NCI-H2171 (cell line): Measurements from ENCODE around the gene AARS2.
"Not testable (repeated sequence)": the region's sequence is repeated elsewhere in the genome, so short reads cannot be mapped to it uniquely, and the experiment has no call there.

Source experiments
- DNase-seq: peaks from one replicate; lab custom pipeline; 2025; lab: John Stamatoyannopoulos, UW

Gene AARS2

DNA sequence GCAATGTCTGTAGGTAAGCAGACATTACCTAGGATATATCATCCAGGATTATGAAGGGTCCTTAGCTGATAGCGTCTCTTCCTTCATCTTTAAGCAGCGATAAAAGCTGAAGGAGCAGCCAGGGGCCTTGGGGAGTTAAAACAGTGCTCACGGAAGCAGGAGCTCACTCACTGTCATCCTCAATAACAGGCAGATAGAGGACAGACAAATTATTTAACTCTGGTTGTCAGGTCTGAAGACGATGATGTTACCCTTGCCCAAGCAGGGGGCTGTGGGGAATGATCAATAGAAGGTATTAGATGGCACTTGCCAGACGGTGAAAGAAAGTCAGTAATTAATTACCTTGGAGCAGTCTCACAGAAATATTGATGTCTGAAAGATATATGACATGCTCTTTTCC, 16.7 kb upstream of the AARS2 start:
- no peak for DNase-seq

DNA sequence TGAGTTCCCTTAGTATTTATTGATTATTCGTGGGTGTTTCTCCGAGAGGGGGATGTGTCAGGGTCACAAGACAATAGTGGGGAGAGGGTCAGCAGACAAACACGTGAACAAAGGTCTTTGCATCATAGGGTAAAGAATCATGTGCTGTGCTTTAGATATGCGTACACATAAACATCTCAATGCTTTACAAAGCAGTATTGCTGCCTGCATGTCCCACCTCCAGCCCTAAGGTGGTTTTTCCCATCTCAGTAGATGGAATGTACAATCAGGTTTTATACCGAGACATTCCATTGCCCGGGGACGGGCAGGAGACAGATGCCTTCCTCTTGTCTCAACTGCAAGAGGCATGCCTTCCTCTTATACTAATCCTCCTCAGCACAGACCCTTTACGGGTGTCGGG, 15.1 kb upstream of the AARS2 start:
- DNase-seq: not testable (repeated sequence)

DNA sequence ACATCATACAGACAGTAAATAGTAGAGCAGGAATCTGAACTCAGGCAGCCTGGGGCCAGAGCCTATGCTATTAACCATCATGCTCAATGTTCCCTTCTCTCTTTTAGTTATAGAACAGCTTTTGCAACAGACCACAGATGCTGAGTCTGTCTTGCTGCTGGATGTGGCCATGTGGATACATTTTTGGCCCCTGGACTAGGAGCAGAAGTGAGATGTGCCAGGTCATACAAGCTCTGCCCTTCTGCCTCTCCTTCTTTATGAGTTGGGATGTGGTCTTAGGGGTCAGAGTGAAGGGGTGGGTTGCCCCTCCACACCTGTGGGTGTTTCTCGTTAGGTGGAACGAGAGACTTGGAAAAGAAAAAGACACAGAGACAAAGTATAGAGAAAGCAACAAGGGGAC, 14.6 kb upstream of the AARS2 start:
- DNase-seq: no peak

DNA sequence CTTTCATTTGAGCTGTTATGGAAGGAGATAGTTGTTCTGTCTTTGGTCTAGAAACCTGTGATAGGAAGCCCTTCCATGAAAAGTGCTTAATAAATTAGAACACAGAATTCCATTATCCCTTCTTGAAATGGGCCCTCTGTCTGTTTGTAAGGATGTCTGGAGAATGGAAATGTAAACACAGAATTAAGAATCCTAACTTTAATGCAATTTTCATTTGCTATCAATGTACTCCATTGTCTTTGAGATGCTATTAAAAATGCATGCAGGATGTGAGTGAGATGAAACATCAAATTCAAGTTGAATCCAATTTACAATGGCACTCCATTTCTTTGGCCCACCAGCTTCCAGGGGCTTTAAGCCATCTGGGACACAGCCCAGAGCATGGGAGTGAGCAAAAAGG, 13.9 kb upstream of the AARS2 start:
- no peak for DNase-seq

DNA sequence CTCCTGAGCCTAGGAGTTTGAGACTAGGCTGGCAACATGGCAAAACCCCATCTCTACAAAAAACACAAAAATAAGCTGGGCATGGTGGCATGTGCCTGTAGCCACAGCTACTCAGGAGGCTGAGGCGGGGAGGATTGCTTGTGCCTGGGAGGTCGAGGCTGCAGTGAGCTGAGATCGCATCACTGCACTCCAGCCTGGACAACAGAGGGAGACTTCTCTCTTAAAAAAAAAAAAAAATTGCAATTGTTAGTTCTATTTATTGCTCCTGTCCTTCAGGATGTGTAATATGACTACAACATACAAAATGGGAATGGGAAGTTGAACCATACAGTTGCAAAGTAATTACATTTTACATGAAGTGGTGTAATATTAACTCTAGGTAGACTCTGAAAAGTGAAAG, 8.1 kb upstream of the AARS2 start:
- no peak for DNase-seq

DNA sequence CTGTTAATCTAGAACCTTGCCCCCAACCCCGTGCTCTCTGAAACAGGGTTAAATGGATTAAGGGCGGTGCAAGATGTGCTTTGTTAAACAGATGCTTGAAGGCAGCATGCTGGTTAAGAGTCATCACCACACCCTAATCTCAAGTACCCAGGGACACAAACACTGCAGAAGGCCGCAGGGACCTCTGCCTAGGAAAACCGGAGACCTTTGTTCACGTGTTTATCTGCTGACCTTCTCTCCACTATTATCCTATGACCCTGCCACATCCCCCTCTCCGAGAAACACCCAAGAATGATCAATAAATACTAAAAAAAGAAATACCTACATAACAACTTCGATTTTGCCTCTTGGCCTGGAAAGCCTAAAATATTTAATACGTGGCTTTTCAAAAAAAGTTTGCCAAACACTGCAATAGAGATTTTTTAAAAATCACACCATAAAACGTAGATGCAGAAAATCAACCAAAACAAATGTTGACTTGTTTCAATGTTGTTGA, 4.0 kb upstream of the AARS2 start:
- DNase-seq: not testable (repeated sequence)

DNA sequence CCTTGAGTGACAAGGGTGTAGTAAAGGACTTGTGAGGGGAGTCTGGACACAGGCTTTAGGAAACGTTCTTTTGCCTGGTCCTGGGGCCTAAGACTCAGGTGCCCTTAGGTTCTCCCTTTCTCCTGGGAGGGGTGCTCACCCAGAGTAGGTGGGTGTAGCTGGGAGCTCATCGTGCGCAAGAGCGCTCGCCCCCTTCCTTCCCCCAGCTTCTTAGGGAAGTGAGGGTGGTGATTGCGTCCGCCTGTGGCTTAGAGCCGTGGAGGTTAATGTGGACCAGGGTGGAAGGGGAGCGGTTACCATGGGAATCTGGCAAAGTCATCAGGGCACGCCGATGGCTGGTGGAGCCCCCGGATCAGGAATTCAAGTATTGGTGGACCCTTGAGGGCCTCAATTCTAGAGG, 3.3 kb upstream of the AARS2 start:
- no peak for DNase-seq

DNA sequence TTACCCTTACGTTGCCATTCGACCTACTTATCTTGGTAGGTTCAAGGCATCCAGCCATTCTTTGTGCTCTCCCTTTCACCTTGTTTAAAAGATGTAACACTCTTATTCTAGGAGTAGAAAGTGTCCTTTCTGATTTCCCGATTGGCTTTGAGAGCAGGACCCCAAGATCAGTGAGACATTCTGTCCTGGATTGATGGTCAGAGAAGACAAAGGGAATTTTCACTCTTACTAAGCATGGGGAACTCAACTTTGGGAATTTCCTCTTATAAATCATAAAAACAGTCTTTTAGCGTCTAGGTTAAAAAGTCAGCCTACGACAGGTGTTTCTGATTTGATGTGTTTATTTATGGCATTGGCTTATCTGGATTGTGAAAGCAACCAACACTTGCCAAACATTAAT, 2.8 kb upstream of the AARS2 start:
- no peak for DNase-seq

DNA sequence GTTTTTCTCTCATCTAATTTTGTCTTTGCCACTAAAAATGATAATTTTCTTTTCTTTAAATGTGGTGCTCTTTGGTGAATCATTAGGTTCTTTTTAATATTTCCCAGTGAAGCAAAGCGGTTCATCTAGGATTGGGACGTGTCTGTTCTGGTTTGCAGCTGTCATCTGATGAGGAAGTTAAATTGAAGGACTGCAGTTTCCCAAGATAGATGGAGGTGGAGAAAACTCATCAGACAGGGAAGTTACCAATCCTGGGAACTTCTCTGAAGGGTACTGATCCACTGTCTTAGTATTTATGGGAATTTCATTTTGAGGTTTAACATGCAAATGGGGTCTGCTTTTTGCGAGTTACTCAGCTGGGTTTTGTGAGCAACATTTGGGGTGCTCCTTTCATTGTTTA, 2.4 kb upstream of the AARS2 start:
- DNase-seq: no peak

DNA sequence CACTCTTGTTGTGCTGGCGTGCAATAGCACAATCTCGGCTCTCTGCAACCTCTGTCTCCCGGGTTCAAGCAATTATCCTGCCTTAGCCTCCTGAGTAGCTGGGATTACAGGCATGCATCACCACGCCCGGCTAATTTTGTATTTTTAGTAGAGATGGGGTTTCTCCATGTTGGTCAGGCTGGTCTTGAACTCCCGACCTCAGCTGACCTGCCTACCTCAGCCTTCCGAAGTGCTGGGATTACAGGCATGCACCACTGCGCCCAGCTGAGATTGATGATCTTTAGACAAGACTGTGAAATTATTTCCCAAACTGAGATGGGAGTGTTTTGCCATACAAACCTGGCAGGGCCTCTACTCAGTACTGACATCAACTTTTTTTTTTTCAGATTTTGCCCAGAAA, 1.5 kb upstream of the AARS2 start:
- not testable (repeated sequence) for DNase-seq

DNA sequence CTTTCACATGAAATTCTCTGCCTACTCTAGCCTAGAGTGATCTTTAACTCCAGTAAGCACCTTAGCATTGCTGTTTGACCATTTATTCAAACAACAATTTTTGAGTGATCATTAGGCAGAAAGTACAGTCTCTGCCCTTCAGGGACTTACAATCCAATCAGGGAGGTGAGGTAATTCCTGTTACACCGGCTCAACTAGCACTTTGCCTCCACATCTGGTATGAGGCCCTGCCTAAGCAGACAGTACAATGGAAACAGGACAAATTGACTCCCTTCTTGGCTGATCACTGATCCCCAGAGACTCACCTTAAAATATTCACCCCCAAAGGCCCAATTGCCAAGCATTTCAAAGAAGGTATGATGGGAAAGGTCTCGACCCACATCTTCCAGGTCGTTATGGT, 1.4 kb downstream of the AARS2 start:
- DNase-seq: no peak

DNA sequence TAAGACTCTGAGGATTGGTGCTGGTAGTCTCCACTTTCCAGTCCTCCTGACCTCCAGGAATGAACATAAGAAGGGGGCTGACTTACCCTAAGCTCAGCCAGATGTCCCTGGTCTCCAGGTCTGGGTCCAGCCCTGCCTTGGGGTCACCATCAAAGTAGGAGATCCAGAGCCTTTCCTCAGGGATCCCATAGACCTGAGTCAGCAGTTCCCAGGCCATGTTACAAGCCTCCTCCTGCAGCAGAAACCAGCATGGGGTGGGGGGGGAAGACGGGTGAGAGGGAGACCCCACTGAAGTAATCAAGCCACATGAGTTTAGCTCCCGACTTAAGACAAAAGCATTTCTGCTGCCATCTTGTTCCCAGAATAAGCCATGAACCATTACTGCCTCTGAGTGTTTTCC, 1.8 kb downstream of the AARS2 start:
- no peak for DNase-seq

DNA sequence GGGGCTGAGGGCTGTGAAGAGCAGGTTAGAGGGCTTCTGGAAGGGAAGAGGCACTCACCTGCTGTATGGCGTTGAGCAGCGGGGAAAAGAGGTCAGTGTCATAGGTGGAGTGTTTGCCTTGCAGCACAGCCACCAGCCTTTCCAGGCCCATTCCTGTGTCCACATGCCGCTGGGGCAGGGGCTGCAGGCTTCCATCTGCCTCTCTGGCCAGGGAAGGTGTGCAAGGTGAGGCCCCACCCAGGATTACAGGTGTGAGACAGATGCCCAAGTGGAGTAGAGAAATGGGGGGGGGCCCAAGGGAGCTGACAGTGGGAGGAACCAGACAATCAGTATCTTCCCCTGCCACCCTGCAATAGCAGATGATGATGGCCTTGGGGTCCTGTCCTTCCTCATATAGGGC, 2.9 kb downstream of the AARS2 start:
- DNase-seq: no peak

DNA sequence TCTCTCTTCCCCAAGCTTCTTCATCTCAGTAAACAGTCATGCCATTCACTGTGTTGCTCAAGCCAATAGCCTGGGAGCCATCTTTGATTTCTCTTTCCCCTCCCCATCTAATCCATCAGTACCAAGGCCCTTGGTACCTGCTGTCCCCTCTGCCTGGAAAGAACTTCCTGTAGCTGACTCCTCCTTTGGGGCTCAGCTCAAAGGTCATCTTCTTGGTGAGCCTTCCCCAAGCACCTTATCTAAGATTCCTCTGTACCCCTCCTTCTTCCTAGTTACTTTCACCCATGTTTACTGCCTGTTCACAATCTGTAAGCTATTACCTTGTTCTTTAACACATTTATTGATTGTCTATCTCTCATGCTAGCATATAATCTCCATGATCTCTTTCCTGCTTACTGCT, 3.5 kb downstream of the AARS2 start:
- no peak for DNase-seq

DNA sequence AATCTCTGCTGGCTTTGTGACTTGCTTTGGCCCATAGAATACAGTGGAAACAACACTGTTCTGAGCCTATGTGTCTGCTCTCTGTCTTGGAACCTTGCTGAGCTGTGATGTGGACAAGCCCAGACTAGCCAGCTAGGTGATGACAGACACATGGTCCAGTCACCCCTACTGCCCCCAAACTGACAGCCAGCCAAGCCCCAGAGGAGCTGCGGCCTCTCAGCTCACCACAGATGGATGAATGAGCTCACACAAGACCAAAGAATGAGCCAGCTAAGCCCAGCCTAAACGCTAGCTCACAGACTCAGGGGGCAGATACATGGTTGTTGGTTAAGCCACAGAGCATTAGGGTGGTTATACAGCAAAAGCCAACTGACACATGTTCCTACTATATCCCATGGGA, 4.1 kb downstream of the AARS2 start:
- DNase-seq: no peak

DNA sequence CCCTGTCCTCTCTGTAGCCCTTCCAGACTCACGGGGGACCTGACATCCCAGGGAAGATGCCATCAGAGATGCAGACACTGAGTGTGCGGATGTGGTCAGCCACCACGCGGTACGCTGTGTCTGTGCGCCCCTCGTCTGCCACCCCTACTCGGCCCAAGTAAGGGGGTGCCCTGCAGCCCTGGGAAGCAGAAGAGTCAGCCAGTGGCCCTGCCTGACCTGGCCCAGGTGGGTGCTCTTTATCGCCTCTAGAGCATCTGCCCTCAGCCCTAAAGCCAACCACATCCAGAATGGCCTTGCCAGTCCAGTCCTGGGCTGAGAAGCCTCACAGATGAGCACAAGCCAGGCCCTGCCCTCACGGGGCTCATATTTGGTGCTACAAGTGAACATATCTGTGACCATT, 5.9 kb downstream of the AARS2 start:
- no peak for DNase-seq

DNA sequence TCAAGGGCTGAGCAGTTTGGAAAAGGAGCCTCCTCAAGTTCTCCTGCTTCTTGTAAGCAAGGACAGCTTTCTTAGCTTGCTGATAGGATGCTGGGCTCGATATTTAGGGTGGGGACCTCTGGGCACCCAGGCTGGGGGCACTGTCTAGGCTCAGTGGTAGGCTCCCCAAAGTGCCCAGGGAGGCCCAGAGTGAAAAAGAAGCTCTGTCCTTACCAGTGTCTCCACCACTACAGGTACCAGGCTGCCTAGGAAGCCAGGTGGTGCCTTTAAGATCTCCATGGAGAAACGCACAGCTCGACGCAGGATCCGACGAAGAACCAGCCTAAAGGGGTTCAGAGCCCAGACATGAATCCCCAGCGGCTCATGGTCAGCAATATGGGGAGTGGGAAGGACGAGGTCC, 6.4 kb downstream of the AARS2 start:
- no peak for DNase-seq

DNA sequence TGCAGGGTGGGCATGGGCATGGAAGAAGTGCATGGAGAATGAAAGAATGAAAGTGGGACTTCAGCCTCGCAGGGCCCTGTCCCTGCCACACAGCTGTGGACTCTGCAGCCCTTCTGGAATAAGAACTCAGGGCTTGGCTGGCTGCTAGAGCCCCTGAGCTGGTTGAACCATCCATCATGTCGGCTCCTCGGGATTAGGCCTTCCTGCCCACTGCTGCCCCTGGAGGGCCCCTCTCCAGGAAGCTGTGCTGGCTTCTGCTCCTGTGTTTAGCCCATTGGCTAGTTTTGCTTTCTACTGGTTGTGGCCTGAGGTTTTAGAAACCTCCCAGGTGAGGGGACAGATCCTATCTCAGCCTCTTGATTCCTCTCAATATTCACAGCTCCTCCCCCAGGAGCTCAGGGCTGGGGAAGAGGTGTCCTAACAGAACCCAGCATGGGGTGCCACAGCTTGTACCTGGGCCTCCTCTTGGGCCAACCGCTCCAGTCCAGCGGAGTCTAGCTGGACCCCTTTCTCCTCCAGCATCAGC, 7.9 kb downstream of the AARS2 start:
- no peak for DNase-seq

DNA sequence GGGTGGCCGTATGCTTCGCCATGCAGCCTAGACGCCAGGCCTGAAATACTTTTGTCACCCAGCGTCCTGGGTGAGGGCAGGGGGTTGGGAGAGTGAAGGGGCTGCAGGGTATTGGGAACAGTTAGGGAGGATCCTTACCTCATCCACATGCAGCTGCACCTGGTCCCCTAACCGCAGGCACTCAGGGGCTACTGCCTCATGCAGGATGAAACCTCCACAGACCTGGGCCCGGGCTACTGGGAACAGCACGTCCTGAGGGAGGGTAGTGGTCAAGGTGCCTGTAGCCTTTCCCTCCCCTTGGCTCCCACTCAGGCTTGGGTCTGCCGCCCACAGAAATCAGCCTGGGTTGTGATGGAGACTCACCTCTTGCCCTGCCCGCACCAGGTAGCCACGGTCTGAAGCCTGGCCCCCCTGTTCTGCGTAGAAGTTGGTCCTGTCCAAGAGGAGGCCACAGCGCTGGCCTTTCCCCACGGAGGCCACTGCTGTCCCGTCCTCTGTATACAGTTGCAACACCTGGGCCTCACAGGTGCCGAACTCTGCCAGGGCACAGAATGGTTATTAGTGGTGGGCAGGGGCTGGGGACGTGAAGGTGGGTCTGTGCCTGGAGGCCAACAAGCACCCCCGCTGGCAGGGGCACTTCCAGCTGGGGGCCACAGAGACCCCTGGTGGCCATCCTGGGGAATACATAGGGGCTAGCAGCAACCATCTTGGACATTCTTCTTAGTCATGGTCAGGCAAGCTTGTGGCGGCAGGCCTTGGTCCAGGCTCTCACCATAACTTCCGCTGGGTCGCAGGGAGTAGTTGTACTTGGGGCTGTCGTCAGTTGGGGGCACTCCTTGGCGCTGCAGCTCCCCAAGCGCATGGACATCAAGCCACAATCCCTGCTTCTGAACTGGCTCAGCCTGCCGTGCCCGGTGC, 8.6 kb downstream of the AARS2 start:
- no peak for DNase-seq

DNA sequence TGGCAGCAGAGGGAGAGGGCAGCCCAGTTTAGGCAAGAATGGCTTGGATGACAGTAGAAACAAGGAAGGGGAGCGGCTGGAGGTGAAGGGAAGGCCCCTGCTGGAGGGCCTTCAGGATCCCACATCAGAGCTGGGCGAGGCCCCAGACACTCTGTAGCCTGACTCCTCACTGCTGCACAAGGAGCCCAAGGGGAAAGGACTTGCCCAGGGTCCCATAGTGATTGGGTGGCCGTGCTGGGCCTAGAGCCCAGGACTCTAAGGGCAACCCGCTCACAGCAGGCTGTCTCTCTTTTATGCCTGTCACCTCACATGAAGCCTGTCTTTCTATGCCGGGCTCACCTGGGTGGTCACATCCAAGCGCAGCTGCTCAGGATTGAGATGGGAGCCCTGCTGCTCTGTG, 9.3 kb downstream of the AARS2 start:
- no peak for DNase-seq

DNA sequence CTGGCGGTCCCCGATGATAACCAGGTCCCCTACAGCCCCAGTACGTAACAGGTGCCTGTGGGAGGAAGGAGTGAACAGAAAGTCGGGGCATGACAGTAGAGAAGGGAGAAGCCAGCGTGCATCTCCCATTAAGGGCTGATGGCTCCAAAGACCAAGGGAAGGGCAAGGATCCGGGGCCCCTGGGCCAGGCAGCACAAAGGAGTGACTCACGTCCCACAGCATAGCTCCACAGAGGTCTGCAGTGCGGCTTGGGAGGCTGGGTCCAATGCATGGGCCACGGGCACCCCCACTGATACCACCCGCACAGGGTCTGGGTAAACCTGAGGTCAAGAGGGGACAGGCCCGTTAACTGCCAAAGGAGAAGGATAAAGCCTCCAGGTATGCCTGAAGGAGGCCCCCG, 10.3 kb downstream of the AARS2 start:
- no peak for DNase-seq

DNA sequence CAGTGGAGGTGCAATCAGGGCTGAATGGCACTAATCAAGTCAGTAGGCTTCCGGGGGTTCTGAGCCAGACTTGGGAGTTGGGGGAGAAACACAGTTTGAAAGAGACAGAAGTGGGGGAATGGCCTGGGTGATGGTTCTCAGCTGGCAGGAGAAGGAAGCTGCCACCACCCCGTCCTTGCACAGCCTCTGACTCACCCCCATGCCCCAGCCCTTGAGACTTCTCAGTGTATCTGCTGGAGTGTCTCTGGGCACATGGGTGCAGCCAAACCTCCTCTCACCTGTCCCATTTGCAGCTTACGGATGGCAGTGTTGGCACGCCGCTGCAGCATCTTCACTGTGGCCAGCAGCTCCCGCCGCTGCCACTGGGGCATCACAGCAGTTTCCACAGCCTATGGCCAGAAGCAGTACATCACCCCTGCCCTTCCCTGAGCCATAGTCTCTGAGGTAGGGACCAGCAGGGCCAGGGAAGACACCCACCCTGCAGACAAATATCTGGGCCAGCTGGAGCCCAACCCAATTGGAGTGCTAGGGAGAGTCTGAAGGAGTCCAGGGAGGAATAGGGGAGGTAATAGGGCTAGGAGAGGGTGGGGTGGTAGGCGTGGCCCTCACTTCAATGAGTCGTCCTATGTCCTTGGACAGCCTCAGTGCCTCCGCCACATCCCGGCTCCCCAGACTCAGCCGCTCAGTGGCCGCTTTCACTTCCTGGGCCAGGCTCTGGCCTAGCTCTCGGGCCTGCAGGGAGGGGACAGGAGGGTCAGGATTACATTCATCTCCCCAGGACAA, 11.2 kb downstream of the AARS2 start:
- DNase-seq: no peak

DNA sequence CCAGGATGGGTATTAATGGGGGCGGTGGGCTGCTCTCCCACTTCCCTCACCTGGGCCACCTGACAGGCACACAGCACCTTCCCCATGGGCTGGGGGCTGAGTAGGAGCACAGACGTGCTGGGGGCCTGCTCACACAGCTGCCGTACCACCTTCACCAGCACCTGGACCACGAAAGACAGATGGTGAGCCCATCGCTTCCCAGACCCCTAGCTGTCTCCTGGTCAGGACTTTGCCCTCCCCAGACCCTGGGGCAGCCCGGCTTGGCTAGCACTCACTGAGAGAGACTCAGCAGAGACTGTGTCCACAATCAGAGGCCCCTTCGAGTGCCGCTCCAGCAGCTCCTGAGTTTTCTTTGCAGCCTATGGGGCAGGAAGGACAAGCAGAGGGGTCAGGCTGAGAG, 12.0 kb downstream of the AARS2 start:
- no peak for DNase-seq
